Transverse colon (tissue), 4 donors: ENCODE measurements around the gene C1QTNF1.

Experiments used
- CTCF ChIP-seq, 5 experiments: fragments of 200-600 bp in 3 of 5; fragments of 450-650 bp in 2 of 5; sonication (generic) in 3 of 5; IDR thresholded peaks; 1 replicate in 2 of 5; 2 replicates in 3 of 5; pipeline ENCODE4 v1.5.1; 2016 to 2017; ENCODE audit warnings: antibody characterized with exemption in 5 of 5, inconsistent platforms in 3 of 5, mild to moderate bottlenecking in 2 of 5, moderate library complexity in 1 of 5
- EP300 ChIP-seq: sonication (generic); formaldehyde crosslinking; IDR thresholded peaks from one replicate; pipeline ENCODE4 v1.6.1; 2017; ENCODE audit warnings: antibody characterized with exemption, low read depth
- POLR2A ChIP-seq: fragments of 450-650 bp; IDR thresholded peaks from one replicate; pipeline ENCODE4 v1.6.1; 2016; ENCODE audit warnings: antibody characterized with exemption, mild to moderate bottlenecking, moderate library complexity
- POLR2AphosphoS5 ChIP-seq, 3 donors: sonication (generic); formaldehyde crosslinking; IDR thresholded peaks; one replicate each; pipeline ENCODE4 v1.6.1; 2016; ENCODE audit warnings: antibody characterized with exemption in 3 of 3

- TF ChIP-seq CTCF (IDR thresholded peaks at IDR 0.05) (no peak), POLR2A (no peak), EP300 (no peak), POLR2AphosphoS5 (IDR thresholded peaks at IDR 0.05) (no peak)
Measured at GRCh38 chr17:78997231-78997741, 26.7 kb upstream of the C1QTNF1 start.
